GM23248 (cell line): Measurements from ENCODE around the gene FMO5. TPM values are rescaled to one million over a fixed set of nuclear protein-coding genes. Genes with fewer than 3 reads are reported as not detected.

ENCODE experiments used
- DNase-seq: peaks from one replicate; pipeline ENCODE4 v3.0.0-alpha.2; 2015
- H2AFZ ChIP-seq: fragments of 200-600 bp; sonication (generic); 2 replicates; pipeline ENCODE4 v1.6.1; 2016; ENCODE audit warnings: antibody characterized with exemption
- H3F3A ChIP-seq: fragments of 200-600 bp; sonication (generic); 2 replicates; pipeline ENCODE4 v1.6.1; 2016; ENCODE audit warnings: mild to moderate bottlenecking, antibody characterized with exemption, mixed run types; ENCODE audit not compliant: insufficient read depth
- H3K27ac ChIP-seq: fragments of 200-600 bp; sonication (generic); 2 replicates; pipeline ENCODE4 v1.5.1; 2016; ENCODE audit warnings: mild to moderate bottlenecking
- H3K27me3 ChIP-seq: fragments of 200-600 bp; sonication (generic); replicated peaks from 2 replicates; pipeline ENCODE4 v1.6.1; 2016; ENCODE audit warnings: mild to moderate bottlenecking; ENCODE audit not compliant: insufficient read depth
- H3K36me3 ChIP-seq: fragments of 200-600 bp; sonication (generic); 2 replicates; pipeline ENCODE4 v1.6.1; 2016; ENCODE audit warnings: low read depth, mild to moderate bottlenecking
- H3K4me1 ChIP-seq: fragments of 200-600 bp; sonication (generic); 2 replicates; pipeline ENCODE4 v1.6.1; 2016; ENCODE audit warnings: mild to moderate bottlenecking; ENCODE audit not compliant: insufficient read depth
- H3K4me2 ChIP-seq: fragments of 200-600 bp; sonication (generic); one replicate; pipeline ENCODE4 v1.6.1; 2016; ENCODE audit warnings: mild to moderate bottlenecking; ENCODE audit not compliant: unreplicated experiment
- H3K4me3 ChIP-seq: fragments of 200-600 bp; sonication (generic); 2 replicates; pipeline ENCODE4 v1.5.1; 2016; ENCODE audit warnings: mild to moderate bottlenecking
- H3K79me2 ChIP-seq: fragments of 200-600 bp; sonication (generic); 2 replicates; pipeline ENCODE4 v1.6.1; 2016; ENCODE audit warnings: mild to moderate bottlenecking; ENCODE audit not compliant: insufficient read depth
- H3K9ac ChIP-seq: fragments of 200-600 bp; sonication (generic); 2 replicates; pipeline ENCODE4 v1.6.1; 2016; ENCODE audit warnings: mild to moderate bottlenecking
- H3K9me2 ChIP-seq: fragments of 200-600 bp; sonication (generic); 2 replicates; pipeline ENCODE4 v1.6.1; 2016; ENCODE audit warnings: mixed run types, mild to moderate bottlenecking, moderate library complexity; ENCODE audit not compliant: insufficient read depth
- H3K9me3 ChIP-seq: fragments of 200-600 bp; sonication (generic); one replicate; pipeline ENCODE4 v1.6.1; 2017; ENCODE audit warnings: low read depth
- H4K20me1 ChIP-seq: fragments of 200-600 bp; sonication (generic); 2 replicates; pipeline ENCODE4 v1.6.0; 2016; ENCODE audit not compliant: insufficient read depth
- EZH2 ChIP-seq: fragments of 200-600 bp; sonication (generic); IDR thresholded peaks from 2 replicates; pipeline ENCODE4 v1.6.1; 2018; ENCODE audit warnings: antibody characterized with exemption, mild to moderate bottlenecking; ENCODE audit not compliant: insufficient read depth, poor library complexity, severe bottlenecking
- EZH2phosphoT487 ChIP-seq: fragments of 200-600 bp; sonication (generic); IDR thresholded peaks from 2 replicates; pipeline ENCODE4 v1.6.1; 2018; ENCODE audit warnings: antibody characterized with exemption, moderate library complexity, mild to moderate bottlenecking, low read depth; ENCODE audit not compliant: insufficient read depth
- WGBS, 2 experiments: methylation state at CpG; one replicate each; pipeline ENCODE4 v1.1.6; 2015 to 2017; ENCODE audit warnings: low lambda C conversion rate in 2 of 2, low coverage in 1 of 2; ENCODE audit errors: missing lambda C conversion rate in 2 of 2; 5-methylcytosine and 5-hydroxymethylcytosine counted together
- in situ Hi-C: fragments of 300-500 bp; cut with MboI; formaldehyde crosslinking; loops from 2 replicates; pipeline ENCODE4 v1.15.0; 2020
- polyA plus RNA-seq: library from polyadenylated mRNA; unstranded; fragments of >200 nt; fragmentation: Nextera tagmentation; extraction: Ambion mirVana; gene quantifications from 2 replicates; pipeline ENCODE4 v1.2.1, GENCODE V29; 2016
- total RNA-seq: library from RNA; depleted of rRNA; stranded (reverse); fragments of >200 nt; shearing (Covaris generic); gene quantifications from 2 replicates; pipeline ENCODE4 v1.2.3, GENCODE V29; 2014

The FMO5 gene
- total and polyA plus RNA-seq, 2 experiments from 2014 or later: 1.2 to 4.9 TPM

DNA sequence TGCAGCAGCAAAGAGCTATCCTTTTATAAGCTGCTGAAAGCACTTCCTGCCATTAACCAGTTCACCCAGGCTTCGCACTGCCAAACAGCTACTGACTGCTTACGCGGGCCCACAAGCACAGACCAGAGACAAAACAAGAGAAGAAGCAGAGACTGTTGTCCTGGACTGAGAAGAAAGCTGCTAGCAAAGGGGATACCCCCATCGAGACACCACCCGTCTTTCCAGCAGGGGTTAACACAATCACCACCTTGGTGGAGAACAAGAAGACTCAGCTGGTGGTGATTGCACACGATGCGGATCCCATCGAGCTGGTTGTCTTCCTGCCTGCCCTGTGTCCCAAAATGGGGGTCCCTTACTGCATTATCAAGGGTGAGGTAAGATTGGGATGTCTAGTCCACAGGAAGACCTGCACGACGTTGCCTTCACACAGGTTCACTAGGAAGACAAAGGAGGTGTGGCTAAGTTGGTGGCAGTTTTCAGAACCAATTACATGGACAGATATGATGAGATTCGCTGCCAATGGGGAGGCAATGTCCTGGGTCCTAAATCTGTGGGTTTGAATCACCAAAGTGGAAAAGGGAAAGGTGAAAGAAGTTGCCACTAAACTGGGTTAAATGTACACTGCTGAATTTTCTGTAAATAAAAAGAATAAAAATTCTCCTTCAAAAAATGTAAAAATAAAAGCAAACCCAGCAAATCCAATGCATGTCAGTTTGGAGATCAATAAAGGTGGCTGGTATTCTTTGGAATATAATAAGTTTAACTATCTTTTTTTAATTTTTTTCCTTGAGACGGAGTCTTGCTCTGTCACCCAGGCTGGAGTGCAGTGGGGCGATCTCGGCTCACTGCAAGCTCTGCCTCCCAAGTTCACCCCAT is 1.2 kb downstream of the FMO5 start:
- Histone ChIP-seq H3K4me3 (no peak overlapping the region), H3K79me2 (no peaks in the 10 kb centered on the region), H4K20me1 (no peaks in the 10 kb centered on the region), H3K27me3 (no peaks in the 10 kb centered on the region), H3F3A (no peaks in the 10 kb centered on the region), H3K36me3 (no peaks in the 10 kb centered on the region), H3K9me2 (no peaks in the 10 kb centered on the region), H3K4me1 (no peaks in the 10 kb centered on the region), H3K27ac (no peak overlapping the region), H3K4me2 (no peak overlapping the region), H3K9me3 (no peaks in the 10 kb centered on the region), H3K9ac (no peak overlapping the region), H2AFZ (no peak overlapping the region)
- in situ Hi-C loops: loop anchor here (10.0 kb wide), 1 partner anchor 49 kb away; the partner anchor contains the start of gene PRKAB2
- DNase-seq: no peak
- TF ChIP-seq EZH2phosphoT487: no peak
- TF ChIP-seq EZH2: no peak
- 83 to 84% methylated on average over 14 of the region's 14 CpGs for WGBS, 2 experiments

DNA sequence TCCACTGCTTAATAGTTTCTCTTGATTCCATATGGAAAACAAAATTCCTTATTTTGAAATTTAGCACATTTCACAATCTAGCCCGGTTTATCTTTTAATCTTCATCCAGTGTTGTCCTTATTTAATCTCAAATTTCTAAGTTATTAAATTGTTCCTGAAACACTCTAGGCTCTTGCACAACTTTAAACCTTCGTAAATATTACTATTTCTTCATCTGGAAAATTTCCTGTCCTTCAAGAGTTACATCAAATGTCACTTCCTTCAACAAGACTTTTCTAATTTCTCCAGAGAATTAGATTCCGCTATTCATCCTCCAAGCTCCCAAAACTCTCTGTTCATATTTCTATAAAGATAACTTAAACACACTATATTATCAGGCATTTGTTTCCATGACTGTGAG is 6.5 kb downstream of the FMO5 start:
- Histone ChIP-seq H3K27ac (no peak overlapping the region), H3K4me3 (no peak overlapping the region), H3K27me3 (no peaks in the 10 kb centered on the region), H3K79me2 (no peaks in the 10 kb centered on the region), H3K4me2 (no peak overlapping the region), H3F3A (no peaks in the 10 kb centered on the region), H3K9me3 (no peaks in the 10 kb centered on the region), H2AFZ (no peak overlapping the region), H3K4me1 (no peaks in the 10 kb centered on the region), H4K20me1 (no peaks in the 10 kb centered on the region), H3K9ac (no peak overlapping the region), H3K9me2 (no peaks in the 10 kb centered on the region), H3K36me3 (no peaks in the 10 kb centered on the region)
- in situ Hi-C loops: no loop called here
- WGBS, 2 experiments: 61 to 84% methylated on average over 2 to 3 of the region's 3 CpGs
- TF ChIP-seq EZH2: no peak
- no peak for TF ChIP-seq EZH2phosphoT487
- DNase-seq: no peak

DNA sequence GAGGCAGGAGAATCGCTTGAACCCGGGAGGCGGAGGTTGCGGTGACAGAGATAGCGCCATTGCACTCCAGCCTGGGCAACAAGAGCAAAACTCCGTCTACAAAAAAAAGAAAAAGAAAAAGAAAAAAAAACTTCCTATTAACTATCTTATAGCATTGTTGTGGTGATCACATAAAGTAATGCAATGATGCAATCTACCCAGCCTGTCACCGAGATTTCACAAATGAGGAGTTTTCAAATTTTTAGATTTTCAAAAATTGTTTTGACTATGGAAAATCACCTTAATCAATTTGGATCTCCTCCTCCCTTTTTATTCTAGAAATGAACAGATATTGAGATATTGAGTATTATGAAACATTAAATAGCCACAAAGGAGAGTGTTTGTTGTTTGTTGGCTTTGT is 8.0 kb downstream of the FMO5 start:
- H3K9me3 ChIP-seq: no peaks in the 10 kb centered on the region
- no peak for DNase-seq
- in situ Hi-C loops: no loop called here
- no peak overlapping the region for H3K9ac ChIP-seq
- H3K9me2 ChIP-seq: no peaks in the 10 kb centered on the region
- no peaks in the 10 kb centered on the region for H3F3A ChIP-seq
- no peak overlapping the region for H3K27ac ChIP-seq
- H3K4me3 ChIP-seq: no peak overlapping the region
- no peaks in the 10 kb centered on the region for H3K4me1 ChIP-seq
- H4K20me1 ChIP-seq: no peaks in the 10 kb centered on the region
- 89 to 95% methylated on average over 2 to 7 of the region's 7 CpGs for WGBS, 2 experiments
- H2AFZ ChIP-seq: no peak overlapping the region
- H3K79me2 ChIP-seq: no peaks in the 10 kb centered on the region
- TF ChIP-seq EZH2phosphoT487: no peak
- no peak for TF ChIP-seq EZH2
- H3K27me3 ChIP-seq: no peaks in the 10 kb centered on the region
- H3K36me3 ChIP-seq: no peaks in the 10 kb centered on the region
- no peak overlapping the region for H3K4me2 ChIP-seq

GRCh38 chr1:147216124-147216523 is 9.0 kb downstream of the FMO5 start:
- TF ChIP-seq EZH2phosphoT487 (no peak), EZH2 (no peak)
- H3K9me2 ChIP-seq: no peaks in the 10 kb centered on the region
- no peaks in the 10 kb centered on the region for H3K36me3 ChIP-seq
- H4K20me1 ChIP-seq: no peaks in the 10 kb centered on the region
- no peak overlapping the region for H3K27ac ChIP-seq
- WGBS, 2 experiments: 79 to 80% methylated on average over 3 of the region's 3 CpGs
- no peak overlapping the region for H3K9ac ChIP-seq
- DNase-seq: no peak
- no peak overlapping the region for H2AFZ ChIP-seq
- no peaks in the 10 kb centered on the region for H3K27me3 ChIP-seq
- no peaks in the 10 kb centered on the region for H3K79me2 ChIP-seq
- in situ Hi-C loops: no loop called here
- H3K4me1 ChIP-seq: no peaks in the 10 kb centered on the region
- H3K4me2 ChIP-seq: no peak overlapping the region
- no peaks in the 10 kb centered on the region for H3K9me3 ChIP-seq
- H3K4me3 ChIP-seq: no peak overlapping the region
- H3F3A ChIP-seq: no peaks in the 10 kb centered on the region
